ENCODE measurements around the gene SUCLG2.

Gene SUCLG2

GRCh38 chr3:67624078-67624477 is 30.3 kb downstream of the SUCLG2 start:
- no peak for TF ChIP-seq CTCF (IDR thresholded peaks at IDR 0.05; ENCODE audit: insufficient read depth, low read length, poor library complexity, severe bottlenecking)
- no peak for DNase-seq (ENCODE audit: extremely low read depth, insufficient read length)
- no peaks in the 10 kb centered on the region; the same call in 1 of the 2 replicates for H3K36me3 ChIP-seq (ENCODE audit: control insufficient read depth, insufficient read depth, low read length)
- H3K27me3 ChIP-seq (replicated peaks; ENCODE audit: control insufficient read depth, insufficient read depth, low read length): no peaks in the 10 kb centered on the region
- no peak overlapping the region for H3K4me3 ChIP-seq (replicated peaks; ENCODE audit: low read depth, low read length)

- TF ChIP-seq CTCF (IDR thresholded peaks at IDR 0.05; ENCODE audit: insufficient read depth, low read length, poor library complexity, severe bottlenecking): no peak
- Histone ChIP-seq H3K27me3 (replicated peaks; ENCODE audit: control insufficient read depth, insufficient read depth, low read length) (no peaks in the 10 kb centered on the region), H3K4me3 (replicated peaks; ENCODE audit: low read depth, low read length) (no peak overlapping the region), H3K36me3 (ENCODE audit: control insufficient read depth, insufficient read depth, low read length) (no peaks in the 10 kb centered on the region; the same call in 1 of the 2 replicates)
- DNase-seq (ENCODE audit: extremely low read depth, insufficient read length): no peak
Measured at GRCh38 chr3:67622652-67623051, 31.8 kb downstream of the SUCLG2 start.

- DNase-seq (ENCODE audit: extremely low read depth, insufficient read length): no peak
Measured at GRCh38 chr3:67620869-67621268, 33.5 kb downstream of the SUCLG2 start.

GRCh38 chr3:67619991-67620390 is 34.4 kb downstream of the SUCLG2 start:
- Histone ChIP-seq H3K36me3 (ENCODE audit: control insufficient read depth, insufficient read depth, low read length) (no peaks in the 10 kb centered on the region; the same call in none of the 2 replicates), H3K27me3 (replicated peaks; ENCODE audit: control insufficient read depth, insufficient read depth, low read length) (no peaks in the 10 kb centered on the region), H3K4me3 (replicated peaks; ENCODE audit: low read depth, low read length) (no peak overlapping the region)
- TF ChIP-seq CTCF (IDR thresholded peaks at IDR 0.05; ENCODE audit: insufficient read depth, low read length, poor library complexity, severe bottlenecking): no peak
- DNase-seq (ENCODE audit: extremely low read depth, insufficient read length): no peak

More at GRCh38 chr3:67620869-67621268, 33.5 kb downstream of the SUCLG2 start:
- no peaks in the 10 kb centered on the region for H3K27me3 ChIP-seq (replicated peaks; ENCODE audit: control insufficient read depth, insufficient read depth, low read length)
- H3K4me3 ChIP-seq (replicated peaks; ENCODE audit: low read depth, low read length): no peak overlapping the region
- H3K36me3 ChIP-seq (ENCODE audit: control insufficient read depth, insufficient read depth, low read length): no peaks in the 10 kb centered on the region; the same call in none of the 2 replicates
- TF ChIP-seq CTCF (IDR thresholded peaks at IDR 0.05; ENCODE audit: insufficient read depth, low read length, poor library complexity, severe bottlenecking): no peak

GRCh38 chr3:67617518-67617917 is 36.9 kb downstream of the SUCLG2 start:
- no peak overlapping the region for H3K4me3 ChIP-seq (replicated peaks; ENCODE audit: low read depth, low read length)
- DNase-seq (ENCODE audit: extremely low read depth, insufficient read length): no peak
- peaks cover 1% of the 10 kb centered on the region for H3K36me3 ChIP-seq (ENCODE audit: control insufficient read depth, insufficient read depth, low read length)
- no peak for TF ChIP-seq CTCF (IDR thresholded peaks at IDR 0.05; ENCODE audit: insufficient read depth, low read length, poor library complexity, severe bottlenecking)
- H3K27me3 ChIP-seq (replicated peaks; ENCODE audit: control insufficient read depth, insufficient read depth, low read length): no peaks in the 10 kb centered on the region

- Histone ChIP-seq H3K4me3 (replicated peaks; ENCODE audit: low read depth, low read length) (no peak overlapping the region), H3K27me3 (replicated peaks; ENCODE audit: control insufficient read depth, insufficient read depth, low read length) (no peaks in the 10 kb centered on the region)
- DNase-seq (ENCODE audit: extremely low read depth, insufficient read length): no peak
Measured at GRCh38 chr3:67616046-67616445, 38.4 kb downstream of the SUCLG2 start.

More at GRCh38 chr3:67616046-67616445, 38.4 kb downstream of the SUCLG2 start:
- peaks cover 1% of the 10 kb centered on the region for H3K36me3 ChIP-seq (ENCODE audit: control insufficient read depth, insufficient read depth, low read length)
- no peak for TF ChIP-seq CTCF (IDR thresholded peaks at IDR 0.05; ENCODE audit: insufficient read depth, low read length, poor library complexity, severe bottlenecking)

Measured in GM06990 (cell line).